Measurements from ENCODE around the gene DAP.

GRCh38 chr5:10731913-10732312 is 29.1 kb downstream of the DAP start:
- TF ChIP-seq CTCF (IDR thresholded peaks at IDR 0.05) (no peak), POLR2AphosphoS5 (IDR thresholded peaks at IDR 0.05) (no peak), POLR2A (IDR thresholded peaks at IDR 0.05) (no peak)
